ENCODE data around the gene LIPT2. TPM values are rescaled to one million over a fixed set of nuclear protein-coding genes. Genes with fewer than 3 reads are reported as not detected.

LIPT2 gene
- total RNA-seq, 4 donors from 2014 or later = 5.1 to 10.6 (median 7.6) TPM

DNA sequence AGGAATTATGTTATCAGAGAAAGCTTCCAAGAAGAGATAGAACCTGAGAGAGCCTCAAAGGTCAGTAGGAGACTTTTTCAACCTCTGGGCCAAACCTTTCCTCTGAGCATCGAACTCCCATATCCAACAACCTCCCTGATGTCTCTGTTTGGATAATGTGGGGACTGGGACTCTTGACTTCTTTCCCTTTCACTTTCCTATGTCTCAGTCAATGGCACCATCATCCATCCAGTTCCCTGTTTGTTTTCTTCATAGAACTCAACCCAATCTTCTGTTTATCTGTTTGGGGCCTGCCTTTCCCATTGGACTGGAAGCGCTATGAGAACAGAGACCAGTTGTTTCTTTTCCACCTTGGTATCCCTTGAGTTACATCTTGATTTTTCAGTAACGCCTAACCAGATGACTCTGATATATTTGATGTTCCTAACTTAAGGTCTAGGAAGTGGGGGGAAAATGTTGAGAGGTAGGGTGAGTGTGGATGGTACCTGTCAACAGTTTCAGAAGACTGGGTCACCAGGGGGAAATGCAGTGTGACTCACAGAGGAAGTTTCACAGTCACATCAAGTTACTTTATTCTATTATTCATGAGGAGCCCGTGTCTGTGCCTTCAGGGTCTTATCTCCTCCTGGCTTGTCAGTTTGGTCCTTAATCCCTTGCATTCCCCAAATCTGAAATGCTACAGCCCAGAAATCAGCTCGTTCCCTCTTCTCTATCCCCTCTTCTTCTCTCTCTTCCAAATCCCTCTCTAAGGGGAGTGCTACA, 21.7 kb downstream of the LIPT2 start:
- Histone ChIP-seq H3K9me3 (no peaks in the 10 kb centered on the region), H3K27ac (no peak overlapping the region), H3K36me3 (no peaks in the 10 kb centered on the region), H3K4me1 (peaks cover 12% of the 10 kb centered on the region), H3K4me3 (no peak overlapping the region), H3K27me3 (no peaks in the 10 kb centered on the region)
- 78% methylated on average over 5 of the region's 5 CpGs for WGBS
- no peak for DNase-seq (ENCODE audit: low spot score in 2 of 2)
- no peak for TF ChIP-seq EP300 (IDR thresholded peaks at IDR 0.05)

DNA sequence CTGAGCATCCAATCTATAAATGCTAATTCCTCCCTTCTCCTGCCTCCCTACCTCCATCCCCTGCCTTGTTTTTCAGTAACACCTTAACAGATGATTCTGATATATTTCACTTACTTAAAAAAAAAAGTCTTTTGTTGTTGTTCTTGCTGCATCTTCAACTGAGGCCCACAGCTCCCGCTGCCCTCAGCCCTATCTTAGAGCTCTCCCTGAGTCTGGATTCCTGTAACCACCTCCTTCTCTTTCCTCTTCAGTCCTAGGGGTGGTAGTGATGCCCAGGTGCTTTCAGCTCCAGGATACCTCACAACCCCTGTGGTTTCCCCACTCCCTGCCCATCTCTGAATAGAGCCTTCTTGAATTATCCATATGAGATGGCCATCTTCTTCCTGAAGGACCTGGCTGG, 22.5 kb downstream of the LIPT2 start:
- H3K27me3 ChIP-seq = no peaks in the 10 kb centered on the region
- no peaks in the 10 kb centered on the region for H3K9me3 ChIP-seq
- no peak overlapping the region for H3K4me3 ChIP-seq
- H3K36me3 ChIP-seq = no peaks in the 10 kb centered on the region
- H3K4me1 ChIP-seq = peaks cover 17% of the 10 kb centered on the region
- WGBS = 90% methylated on average over 1 of the region's 1 CpG
- DNase-seq (ENCODE audit: low spot score in 2 of 2) = peak in 1 of 2 donors; percentile 50
- TF ChIP-seq POLR2AphosphoS5 (IDR thresholded peaks at IDR 0.05) (no peak), EP300 (IDR thresholded peaks at IDR 0.05) (no peak), POLR2A (IDR thresholded peaks at IDR 0.05) (no peak)
- TF ChIP-seq, protein P1, sequence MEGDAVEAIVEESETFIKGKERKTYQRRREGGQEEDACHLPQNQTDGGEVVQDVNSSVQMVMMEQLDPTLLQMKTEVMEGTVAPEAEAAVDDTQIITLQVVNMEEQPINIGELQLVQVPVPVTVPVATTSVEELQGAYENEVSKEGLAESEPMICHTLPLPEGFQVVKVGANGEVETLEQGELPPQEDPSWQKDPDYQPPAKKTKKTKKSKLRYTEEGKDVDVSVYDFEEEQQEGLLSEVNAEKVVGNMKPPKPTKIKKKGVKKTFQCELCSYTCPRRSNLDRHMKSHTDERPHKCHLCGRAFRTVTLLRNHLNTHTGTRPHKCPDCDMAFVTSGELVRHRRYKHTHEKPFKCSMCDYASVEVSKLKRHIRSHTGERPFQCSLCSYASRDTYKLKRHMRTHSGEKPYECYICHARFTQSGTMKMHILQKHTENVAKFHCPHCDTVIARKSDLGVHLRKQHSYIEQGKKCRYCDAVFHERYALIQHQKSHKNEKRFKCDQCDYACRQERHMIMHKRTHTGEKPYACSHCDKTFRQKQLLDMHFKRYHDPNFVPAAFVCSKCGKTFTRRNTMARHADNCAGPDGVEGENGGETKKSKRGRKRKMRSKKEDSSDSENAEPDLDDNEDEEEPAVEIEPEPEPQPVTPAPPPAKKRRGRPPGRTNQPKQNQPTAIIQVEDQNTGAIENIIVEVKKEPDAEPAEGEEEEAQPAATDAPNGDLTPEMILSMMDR (IDR thresholded peaks at IDR 0.05) = no peak
- no peak overlapping the region for H3K27ac ChIP-seq

DNA sequence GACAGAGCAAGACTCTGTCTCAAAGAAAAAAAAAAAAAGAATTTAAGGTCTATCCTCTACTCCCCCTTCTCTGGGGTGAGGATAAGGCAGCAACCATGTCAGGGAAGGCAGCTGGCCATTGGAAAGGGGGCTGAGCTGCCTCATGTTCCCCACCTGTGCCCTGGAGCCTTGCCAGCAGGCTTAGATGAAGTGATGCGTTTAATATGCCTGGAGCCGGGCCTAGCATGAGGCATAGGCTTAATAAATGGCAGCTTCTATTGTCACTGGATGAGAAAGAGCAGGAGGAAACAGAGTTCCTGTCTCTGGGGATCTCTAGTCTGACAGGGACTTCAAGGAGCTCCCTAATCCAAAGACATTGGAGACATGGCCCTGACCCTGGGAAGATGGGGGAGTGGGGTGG, 23.0 kb downstream of the LIPT2 start:
- H3K4me1 ChIP-seq = peaks cover 17% of the 10 kb centered on the region
- H3K27me3 ChIP-seq = no peaks in the 10 kb centered on the region
- TF ChIP-seq POLR2AphosphoS5 (IDR thresholded peaks at IDR 0.05) = no peak
- no peak for TF ChIP-seq EP300 (IDR thresholded peaks at IDR 0.05)
- no peak for TF ChIP-seq POLR2A (IDR thresholded peaks at IDR 0.05)
- TF ChIP-seq, protein P1 (IDR thresholded peaks at IDR 0.05) = no peak
- no peaks in the 10 kb centered on the region for H3K9me3 ChIP-seq
- DNase-seq (ENCODE audit: low spot score in 2 of 2) = peak in 1 of 2 donors; percentile 29
- 57% methylated on average over 2 of the region's 2 CpGs for WGBS
- no peak overlapping the region for H3K27ac ChIP-seq
- H3K4me3 ChIP-seq = no peak overlapping the region
- no peaks in the 10 kb centered on the region for H3K36me3 ChIP-seq

DNA sequence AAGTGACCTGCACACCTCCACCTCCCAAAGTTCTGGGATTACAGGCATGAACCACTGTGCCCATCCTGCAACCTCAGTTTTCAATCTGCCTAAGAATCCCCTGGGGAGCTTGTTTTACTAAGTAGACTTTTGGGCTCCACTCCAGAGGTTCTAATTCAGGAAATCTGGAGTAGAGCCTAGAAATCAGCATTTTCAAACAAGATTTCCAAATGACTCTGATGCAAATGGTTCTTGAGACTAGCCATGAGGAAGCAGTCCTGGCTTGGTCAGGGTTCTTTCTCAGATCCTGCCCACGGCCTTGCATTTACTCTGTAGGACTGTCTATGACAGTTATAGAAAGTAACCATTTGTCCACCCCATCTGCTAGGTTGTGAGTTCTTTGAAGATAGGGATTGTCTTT, 24.6 kb downstream of the LIPT2 start:
- TF ChIP-seq EP300 (IDR thresholded peaks at IDR 0.05) = no peak
- TF ChIP-seq, protein P1 (IDR thresholded peaks at IDR 0.05) = no peak
- no peak for TF ChIP-seq POLR2AphosphoS5 (IDR thresholded peaks at IDR 0.05)
- no peak for TF ChIP-seq POLR2A (IDR thresholded peaks at IDR 0.05)
- Histone ChIP-seq H3K36me3 (no peaks in the 10 kb centered on the region), H3K27ac (no peak overlapping the region), H3K9me3 (no peaks in the 10 kb centered on the region), H3K27me3 (no peaks in the 10 kb centered on the region), H3K4me3 (no peak overlapping the region), H3K4me1 (peaks cover 17% of the 10 kb centered on the region)
- peak in 1 of 2 donors; percentile 26 for DNase-seq (ENCODE audit: low spot score in 2 of 2)
- WGBS = 92% methylated on average over 1 of the region's 1 CpG

DNA sequence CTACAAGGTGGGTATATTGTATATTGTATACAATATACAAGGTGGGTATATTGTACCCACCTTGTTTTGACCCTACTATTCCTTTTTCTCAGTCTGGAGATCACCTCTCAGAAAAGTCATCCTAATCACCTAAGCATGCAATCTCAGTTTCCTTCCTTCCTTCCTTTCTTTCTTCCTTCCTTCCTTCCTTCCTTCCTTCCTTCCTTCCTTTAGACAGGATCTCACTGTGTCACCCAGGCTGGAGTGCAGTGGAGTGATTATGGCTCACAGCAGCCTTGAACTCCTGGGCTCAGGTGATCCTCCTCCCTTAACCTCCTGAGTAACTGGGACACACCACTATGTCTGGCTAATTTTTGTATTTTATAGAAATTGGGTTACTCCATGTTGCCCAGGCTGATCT, 25.0 kb downstream of the LIPT2 start:
- no peak overlapping the region for H3K4me3 ChIP-seq
- H3K4me1 ChIP-seq = peaks cover 17% of the 10 kb centered on the region
- no peaks in the 10 kb centered on the region for H3K36me3 ChIP-seq
- H3K9me3 ChIP-seq = no peaks in the 10 kb centered on the region
- H3K27me3 ChIP-seq = no peaks in the 10 kb centered on the region
- no peak overlapping the region for H3K27ac ChIP-seq
- no peak for TF ChIP-seq EP300 (IDR thresholded peaks at IDR 0.05)
- TF ChIP-seq, protein P1 (IDR thresholded peaks at IDR 0.05) = no peak
- DNase-seq (ENCODE audit: low spot score in 2 of 2) = peak in 1 of 2 donors; percentile 49
